ACHN (cell line): ENCODE data around the gene RAD21L1.
A peak's percentile ranks its signal among the peaks of the same experiment; 100 is the strongest.

Experiments
- DNase-seq: peaks from one replicate; pipeline ENCODE4 v3.0.0-alpha.2; 2015
- in situ Hi-C: cut with HindIII; loops from 2 replicates; pipeline ENCODE4 v1.10.0; 2017; ENCODE audit warnings: low sequenced_read_pairs, low pct_ligation_motif_present, low pct_unique_long_range_greater_than_20kb

RAD21L1 gene

GRCh38 chr20:1197801-1198200 lies 28.0 kb upstream of the RAD21L1 start:
- no peak for DNase-seq
- in situ Hi-C loops: no loop called here

- DNase-seq: no peak
- in situ Hi-C loops: no loop called here
Observed at GRCh38 chr20:1198751-1199150, 27.1 kb upstream of the RAD21L1 start.

- no peak for DNase-seq
- in situ Hi-C loops: no loop called here
Observed at GRCh38 chr20:1199212-1199873, 26.5 kb upstream of the RAD21L1 start.

- no peak for DNase-seq
- in situ Hi-C loops: no loop called here
Observed at GRCh38 chr20:1199964-1200363, 25.9 kb upstream of the RAD21L1 start.

- in situ Hi-C loops: no loop called here
- DNase-seq: no peak
Observed at GRCh38 chr20:1202762-1203504, 22.9 kb upstream of the RAD21L1 start, which contains the start of gene C20orf202. Gene C20orf202, plus strand, starts transcription at chr20:1203454. Its CDS starts 132 bp downstream, at chr20:1203586.

GRCh38 chr20:1203630-1204029 lies 22.2 kb upstream of the RAD21L1 start:
- no peak for DNase-seq
- in situ Hi-C loops: no loop called here

- in situ Hi-C loops: no loop called here
- no peak for DNase-seq
Observed at GRCh38 chr20:1204113-1204512, 21.7 kb upstream of the RAD21L1 start.

GRCh38 chr20:1204576-1204975 lies 21.3 kb upstream of the RAD21L1 start:
- DNase-seq: no peak
- in situ Hi-C loops: no loop called here

- in situ Hi-C loops: no loop called here
- DNase-seq: no peak
Observed at GRCh38 chr20:1205802-1206201, 20.0 kb upstream of the RAD21L1 start.

- DNase-seq: no peak
- in situ Hi-C loops: no loop called here
Observed at GRCh38 chr20:1206366-1207148, 19.3 kb upstream of the RAD21L1 start.

- in situ Hi-C loops: no loop called here
- no peak for DNase-seq
Observed at GRCh38 chr20:1207293-1207878, 18.5 kb upstream of the RAD21L1 start.

GRCh38 chr20:1209447-1210387 lies 16.1 kb upstream of the RAD21L1 start:
- peak; percentile 25 for DNase-seq
- in situ Hi-C loops: no loop called here

- in situ Hi-C loops: no loop called here
- DNase-seq: no peak
Observed at GRCh38 chr20:1210501-1210900, 15.3 kb upstream of the RAD21L1 start.

- in situ Hi-C loops: no loop called here
- no peak for DNase-seq
Observed at GRCh38 chr20:1212023-1212422, 13.8 kb upstream of the RAD21L1 start.

- DNase-seq: peak; percentile 69
- in situ Hi-C loops: no loop called here
Observed at GRCh38 chr20:1212607-1213396, 13.0 kb upstream of the RAD21L1 start.

GRCh38 chr20:1214838-1215261 lies 11.0 kb upstream of the RAD21L1 start:
- in situ Hi-C loops: no loop called here
- DNase-seq: no peak

- DNase-seq: no peak
- in situ Hi-C loops: no loop called here
Observed at GRCh38 chr20:1215386-1216170, 10.3 kb upstream of the RAD21L1 start.
